HG02852 (cell line): ENCODE data around the gene HPF1.
"Not testable (repeated sequence)": the region's sequence is repeated elsewhere in the genome, so short reads cannot be mapped to it uniquely, and the experiment has no call there.

Source experiments
- ATAC-seq: cut with Tn5 transposase; IDR thresholded peaks from one replicate; pipeline ENCODE4 v1.9.1; 2021; ENCODE audit warnings: mild to moderate bottlenecking, moderate library complexity; ENCODE audit not compliant: unreplicated experiment

HPF1 gene

DNA sequence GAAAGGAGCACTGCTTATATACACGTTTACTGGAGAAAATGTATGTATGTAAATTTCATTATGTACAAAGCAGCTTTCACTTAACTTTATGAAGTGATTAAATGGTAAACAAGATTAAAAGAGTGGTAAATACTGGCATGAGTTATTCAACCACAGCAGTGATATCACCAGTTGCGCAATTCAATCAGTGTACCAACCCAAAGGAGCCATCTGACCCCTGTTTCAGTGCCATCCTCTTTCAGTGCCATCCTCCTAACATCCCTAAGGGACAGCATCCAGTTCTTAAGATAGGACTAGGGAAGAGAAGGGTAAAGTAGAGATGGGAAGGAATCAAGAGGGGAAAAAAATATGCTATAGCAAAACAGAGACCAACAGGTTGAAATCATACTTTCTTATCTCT lies 16.2 kb downstream of the HPF1 start:
- ATAC-seq, result no peak

DNA sequence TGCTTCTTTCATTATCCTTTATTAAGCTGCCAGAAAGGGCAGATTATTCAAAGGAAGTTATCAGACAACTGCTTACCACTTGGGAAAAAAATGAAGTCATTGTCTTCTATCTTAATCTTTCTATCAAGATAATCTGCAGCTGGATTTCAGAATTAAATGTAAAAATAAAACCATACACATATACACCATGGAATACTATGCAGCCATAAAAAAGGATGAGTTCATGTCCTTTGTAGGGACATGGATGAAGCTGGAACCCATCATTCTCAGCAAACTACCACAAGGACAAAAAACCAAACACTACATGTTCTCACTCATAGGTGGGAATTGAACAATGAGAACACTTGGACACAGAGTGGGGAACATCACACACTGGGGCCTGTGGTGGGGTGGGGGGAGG lies 19.1 kb downstream of the HPF1 start:
- not testable (repeated sequence) for ATAC-seq

DNA sequence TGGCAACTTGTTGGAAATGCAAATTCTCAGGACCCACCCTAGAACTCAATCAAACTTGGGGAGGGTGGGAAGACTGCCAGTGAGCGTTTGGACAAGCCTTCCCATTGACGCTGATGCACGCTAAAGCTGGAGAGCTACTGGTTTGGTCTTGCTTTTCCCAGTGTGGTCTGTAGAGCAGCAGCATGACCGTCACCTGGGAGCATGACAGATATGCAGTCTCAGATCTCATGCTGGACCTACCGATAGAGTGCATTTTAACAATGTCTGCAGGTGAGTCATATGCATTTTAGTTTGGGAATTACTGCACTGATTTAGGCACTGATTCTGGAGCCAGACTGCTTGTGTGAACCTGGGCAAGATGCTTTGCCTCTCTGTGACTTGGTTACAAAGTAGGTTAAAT lies 27.2 kb downstream of the HPF1 start:
- ATAC-seq, result no peak

DNA sequence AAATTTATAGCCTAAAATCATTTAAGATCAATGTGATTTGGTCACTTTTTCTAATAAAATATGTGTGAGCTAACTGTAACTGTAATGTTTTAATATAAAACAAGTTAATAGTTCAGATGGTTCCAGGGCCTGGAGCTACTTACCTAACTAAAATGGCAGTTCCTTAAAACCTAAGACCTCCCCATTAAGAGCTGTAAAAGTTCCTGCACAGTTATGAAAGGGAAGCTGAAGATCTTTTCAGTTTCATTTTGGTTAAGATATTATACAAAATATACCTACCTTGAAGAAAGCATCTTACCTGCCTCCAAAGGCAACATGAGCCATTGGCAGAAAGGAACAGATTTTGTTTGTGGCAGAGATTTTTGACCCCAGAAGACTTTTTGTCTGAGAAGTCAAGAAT lies 30.1 kb downstream of the HPF1 start:
- ATAC-seq, result peak; percentile 58

DNA sequence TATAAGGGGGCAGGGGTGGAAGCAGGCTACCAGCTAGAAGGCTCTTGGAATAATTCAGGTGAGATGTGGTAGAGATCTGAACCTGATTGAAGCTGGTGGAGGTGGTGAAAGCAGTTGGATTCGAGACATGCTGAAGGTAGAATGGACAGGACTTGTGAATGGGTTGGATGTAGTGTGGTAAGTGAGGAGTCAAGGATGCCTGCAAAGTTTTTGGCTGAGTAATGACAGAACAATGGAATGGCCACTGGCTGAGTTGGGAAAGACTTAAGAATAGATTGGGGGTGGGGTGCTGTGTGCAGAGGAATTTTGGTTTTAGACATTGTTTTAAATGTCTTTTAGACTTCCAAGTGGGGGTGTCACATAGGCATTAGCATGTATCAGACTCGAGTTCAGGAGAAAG lies 33.5 kb downstream of the HPF1 start:
- no peak for ATAC-seq

DNA sequence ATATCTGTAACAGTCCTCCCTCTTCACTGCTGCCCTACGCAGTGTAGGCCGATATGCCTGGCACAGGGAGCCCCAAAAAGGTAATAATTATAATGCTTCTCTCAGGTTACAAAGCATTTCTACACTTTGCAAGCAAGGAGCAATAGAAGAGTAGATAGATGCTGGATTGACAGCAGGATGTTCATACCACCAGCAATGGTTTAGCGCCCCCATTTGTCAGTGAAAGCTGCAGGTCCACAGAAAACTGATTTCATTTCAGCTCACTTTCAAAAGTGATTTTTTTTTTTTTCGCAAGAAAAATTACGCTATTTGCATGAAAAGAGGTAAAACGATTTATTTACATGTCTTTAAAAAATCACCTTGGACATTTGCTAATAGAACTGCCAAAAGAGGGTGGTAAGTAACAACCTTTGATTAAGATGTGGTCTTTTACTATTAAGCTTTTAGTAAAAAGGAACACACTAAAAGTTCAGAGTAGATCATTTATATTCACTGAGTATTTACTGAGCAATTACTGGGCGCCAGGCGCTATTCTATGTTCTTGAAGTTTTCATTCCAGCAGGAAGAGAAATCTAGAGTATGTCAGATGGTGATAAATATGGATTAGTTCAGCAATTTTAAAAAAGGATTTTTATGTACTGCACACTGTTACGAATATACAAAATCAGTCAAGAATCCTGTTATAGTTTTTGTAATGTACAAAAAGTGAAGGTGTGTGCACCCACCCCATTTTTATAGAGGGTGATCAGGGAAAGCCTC lies 34.4 kb downstream of the HPF1 start:
- no peak for ATAC-seq

DNA sequence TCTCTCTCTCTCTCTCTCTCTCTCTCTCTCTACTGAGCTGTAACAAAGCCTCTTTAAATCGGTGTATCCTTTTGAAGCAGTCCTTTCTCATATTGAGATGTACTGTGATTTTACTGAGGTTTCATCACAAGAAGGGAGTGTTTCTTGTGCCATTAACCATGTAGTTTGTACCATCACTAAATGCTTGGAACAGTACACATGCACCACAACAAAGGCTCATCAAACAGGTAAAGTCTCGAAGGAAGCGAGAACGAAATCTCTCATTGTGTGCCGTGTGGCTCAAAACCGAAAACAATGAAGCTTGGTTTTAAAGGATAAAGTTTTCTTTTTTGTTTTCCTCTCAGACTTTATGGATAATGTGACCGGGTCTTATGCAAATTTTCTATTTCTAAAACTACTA lies 37.2 kb downstream of the HPF1 start:
- no peak for ATAC-seq

DNA sequence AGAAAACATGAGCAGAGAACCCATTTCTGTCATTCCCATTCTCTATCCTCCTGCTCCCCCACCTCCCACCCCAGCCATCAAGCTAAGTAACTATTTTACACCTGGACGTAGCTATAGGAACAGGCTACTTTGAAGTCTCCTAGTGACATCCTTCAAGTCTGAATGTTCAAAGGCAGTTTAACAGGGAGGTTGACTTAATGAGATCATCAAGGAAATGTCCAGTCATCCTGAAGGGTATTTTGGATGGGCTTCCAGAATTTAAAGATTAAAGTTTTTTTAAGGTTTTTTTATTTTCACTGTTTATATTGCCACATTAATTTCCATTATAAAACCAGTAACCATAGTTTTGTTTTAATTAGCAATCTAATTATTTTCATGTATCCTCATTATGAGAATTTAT lies 41.1 kb downstream of the HPF1 start:
- ATAC-seq, result no peak

DNA sequence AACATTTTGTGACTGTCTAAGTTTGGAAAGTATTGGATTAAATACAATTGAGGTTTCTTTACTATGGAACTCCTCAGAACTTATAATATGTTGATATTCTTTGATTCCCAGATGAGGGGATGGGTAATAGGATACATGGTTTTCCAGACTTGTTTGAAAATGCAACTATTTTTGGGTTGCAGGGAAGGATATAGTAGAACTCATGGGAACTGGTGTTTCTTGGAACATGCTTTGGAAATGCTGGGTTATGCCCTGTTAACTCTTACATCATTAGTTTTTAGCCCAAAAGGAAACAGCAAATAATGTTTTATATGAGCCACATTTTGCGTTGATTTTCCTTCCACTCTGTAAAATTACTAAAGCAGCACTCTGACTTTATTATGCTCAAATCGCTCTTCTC lies 41.9 kb downstream of the HPF1 start:
- no peak for ATAC-seq

DNA sequence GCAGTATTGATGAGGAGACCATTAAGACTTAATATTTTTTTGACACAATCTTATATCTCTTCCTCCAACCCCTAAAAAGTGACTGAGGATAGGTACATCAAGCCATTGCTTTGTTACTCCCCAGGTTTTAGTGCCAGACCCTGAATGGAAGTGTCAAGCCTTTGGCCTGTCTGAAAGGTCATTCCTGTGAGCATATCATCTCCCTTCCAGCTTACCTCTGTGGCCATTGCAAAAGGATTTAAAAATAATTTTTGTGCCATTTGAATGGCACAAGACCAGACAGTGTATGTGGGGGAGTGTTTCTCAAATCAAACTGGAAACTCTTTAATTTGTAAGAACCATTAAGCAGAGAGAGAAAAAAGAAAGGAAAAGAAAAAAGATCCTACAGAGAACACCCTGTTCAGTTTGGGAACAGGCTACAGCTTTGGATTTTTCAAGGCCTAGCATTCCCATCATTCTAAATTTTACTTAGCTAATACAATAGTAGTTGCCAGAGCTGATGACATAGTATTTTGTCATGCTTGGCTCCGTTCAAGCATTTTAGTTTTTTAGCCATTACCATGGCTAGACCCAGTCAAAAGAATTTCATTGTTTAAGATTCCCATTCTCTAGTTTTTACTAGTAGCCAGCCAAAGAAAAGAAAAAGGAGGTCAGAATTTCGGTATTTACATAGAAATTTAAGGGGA lies 49.6 kb downstream of the HPF1 start:
- no peak for ATAC-seq

DNA sequence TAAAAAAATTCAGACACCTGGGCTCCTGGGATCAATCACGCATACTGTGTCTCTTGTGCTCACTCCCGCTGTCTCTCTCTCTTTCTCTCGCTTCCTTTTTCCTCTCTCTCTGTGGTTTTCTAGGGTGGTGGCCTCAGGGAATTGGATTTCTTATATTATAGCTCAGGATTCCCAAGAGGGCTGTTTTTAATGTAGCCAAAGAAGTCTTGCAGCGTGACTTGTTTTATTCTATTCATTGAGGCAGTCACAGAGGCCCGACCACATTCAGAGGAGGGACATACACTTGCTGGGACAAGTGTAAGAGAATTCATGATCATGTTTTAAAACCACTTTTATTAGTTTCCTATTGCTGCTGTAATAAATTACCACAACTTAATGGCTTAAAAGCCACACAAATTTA lies 59.4 kb downstream of the HPF1 start:
- ATAC-seq, result no peak

DNA sequence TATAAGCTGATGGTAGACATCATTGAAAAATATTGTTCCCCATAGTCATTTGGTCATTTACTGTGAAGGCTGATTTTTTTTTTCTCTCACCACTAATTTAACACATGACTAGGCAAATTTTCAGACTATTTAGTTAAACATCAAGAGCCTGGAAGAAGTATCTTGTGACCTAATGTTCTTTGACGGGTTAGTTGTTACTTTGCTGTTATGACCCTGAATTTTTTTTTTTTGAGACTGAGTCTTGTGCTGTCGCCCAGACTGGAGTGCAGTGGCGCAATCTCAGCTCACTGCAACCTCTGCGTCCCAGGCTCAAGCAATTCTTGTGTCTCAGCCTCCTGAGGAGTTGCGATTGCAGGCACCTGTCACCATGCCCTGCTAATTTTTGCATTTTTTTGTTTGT lies 67.0 kb downstream of the HPF1 start:
- no peak for ATAC-seq

DNA sequence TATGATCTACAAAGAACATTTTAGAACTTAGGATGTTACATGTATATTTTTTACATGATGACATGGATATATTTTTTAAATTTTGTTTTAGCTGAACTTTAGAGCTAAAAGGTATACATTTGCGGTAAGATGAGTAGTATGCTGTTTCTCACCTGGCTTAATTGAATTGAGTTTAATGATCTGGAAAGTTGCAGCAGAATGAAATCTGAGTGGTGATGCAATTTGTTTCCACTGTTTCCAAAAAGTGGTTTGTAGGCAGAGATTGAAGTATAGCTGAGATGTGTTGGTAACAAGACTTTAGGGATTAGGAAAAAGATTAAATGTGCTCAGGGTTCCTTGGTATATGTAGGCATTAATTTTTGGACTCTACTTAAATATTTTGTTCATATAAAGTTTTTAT lies 68.1 kb downstream of the HPF1 start:
- no peak for ATAC-seq

DNA sequence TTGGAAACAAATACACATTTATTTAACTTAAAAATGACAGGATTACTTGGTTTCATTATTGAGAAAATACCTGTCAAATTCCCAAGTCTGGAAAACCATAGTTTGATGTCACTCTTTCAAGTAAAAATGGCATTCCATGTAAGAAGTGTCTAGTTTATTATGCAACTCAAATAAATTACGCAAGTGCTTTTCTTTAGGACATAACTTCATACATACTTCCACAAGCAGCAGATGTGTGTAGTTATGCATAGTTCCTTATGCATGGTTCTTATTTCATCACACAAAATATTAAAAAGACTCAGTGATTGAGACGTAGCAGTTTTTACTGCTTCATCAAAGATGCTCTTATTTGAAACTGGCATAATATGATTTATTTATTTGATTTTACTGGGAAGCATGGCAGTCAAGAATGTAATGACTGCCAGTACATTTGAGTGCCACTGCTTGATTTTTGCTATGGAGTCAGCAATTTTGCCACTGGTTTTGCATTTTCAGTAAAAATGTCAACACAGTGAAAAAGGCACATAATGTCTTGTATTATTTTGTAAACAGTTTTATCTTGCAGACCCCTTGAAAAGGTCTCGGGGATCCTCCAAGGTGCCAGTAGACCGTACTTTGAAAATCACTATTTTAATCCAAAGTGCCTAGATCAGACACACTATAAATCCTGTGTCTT lies 75.2 kb downstream of the HPF1 start:
- ATAC-seq, result no peak
